ENCODE measurements around the gene HLCS.

The HLCS gene

GRCh38 chr21:36707763-36708285, 258.6 kb downstream of the HLCS start:
- in situ Hi-C loops (cut with HindIII; ENCODE audit: low sequenced_read_pairs) = no loop called here

- in situ Hi-C loops (cut with HindIII; ENCODE audit: low sequenced_read_pairs) = no loop called here
Observed at GRCh38 chr21:36706951-36707762, 259.3 kb downstream of the HLCS start.

GRCh38 chr21:36706482-36706852, 260.0 kb downstream of the HLCS start:
- in situ Hi-C loops (cut with HindIII; ENCODE audit: low sequenced_read_pairs) = no loop called here

- in situ Hi-C loops (cut with HindIII; ENCODE audit: low sequenced_read_pairs) = no loop called here
Observed at GRCh38 chr21:36705679-36706481, 260.6 kb downstream of the HLCS start.

- in situ Hi-C loops (cut with HindIII; ENCODE audit: low sequenced_read_pairs) = no loop called here
Observed at GRCh38 chr21:36704958-36705678, 261.4 kb downstream of the HLCS start.

GRCh38 chr21:36704281-36704957, 262.1 kb downstream of the HLCS start:
- in situ Hi-C loops (cut with HindIII; ENCODE audit: low sequenced_read_pairs) = no loop called here

- in situ Hi-C loops (cut with HindIII; ENCODE audit: low sequenced_read_pairs) = no loop called here
Observed at GRCh38 chr21:36703626-36704280, 262.7 kb downstream of the HLCS start.

GRCh38 chr21:36703123-36703522, 263.3 kb downstream of the HLCS start:
- in situ Hi-C loops (cut with HindIII; ENCODE audit: low sequenced_read_pairs) = no loop called here

GRCh38 chr21:36702622-36702968, 263.9 kb downstream of the HLCS start:
- in situ Hi-C loops (cut with HindIII; ENCODE audit: low sequenced_read_pairs) = no loop called here

- in situ Hi-C loops (cut with HindIII; ENCODE audit: low sequenced_read_pairs) = no loop called here
Observed at GRCh38 chr21:36701756-36702621, 264.5 kb downstream of the HLCS start.

- in situ Hi-C loops (cut with HindIII; ENCODE audit: low sequenced_read_pairs) = no loop called here
Observed at GRCh38 chr21:36700971-36701755, 265.3 kb downstream of the HLCS start.
